K562 (cell line): ENCODE data around the gene IQCN. TPM values are rescaled to one million over a fixed set of nuclear protein-coding genes. Genes with fewer than 3 reads are reported as not detected.

Experiments used
- CSDE1 ChIP-seq, 2 experiments: fragments of 450-650 bp; IDR thresholded peaks; 2 replicates each; pipeline ENCODE4 v1.6.1; 2016; ENCODE audit warnings: mild to moderate bottlenecking in 1 of 2
- CUX1 ChIP-seq: fragments of 200-800 bp; sonication (Bioruptor generic); IDR thresholded peaks from 2 replicates; pipeline ENCODE4 v1.6.1; 2016; ENCODE audit warnings: missing genetic modification characterization, missing compliant biosample characterization
- JUND ChIP-seq, 2 experiments: IDR thresholded peaks; 2 replicates in 1 of 2; 3 replicates in 1 of 2; pipeline ENCODE4 v1.6.1; 2011; ENCODE audit warnings: borderline replicate concordance in 2 of 2, low read depth in 2 of 2, low read length in 2 of 2, improper control_type of control experiment in 1 of 2, missing biosample characterization in 1 of 2, missing genetic modification characterization in 1 of 2, missing genetic modification reagents in 1 of 2
- NFRKB ChIP-seq: fragments of 450-650 bp; IDR thresholded peaks from 2 replicates; pipeline ENCODE4 v1.6.1; 2016; ENCODE audit warnings: low read depth
- PPARD ChIP-seq: fragments of 250-450 bp; sonication (Bioruptor Pico); IDR thresholded peaks from 2 replicates; pipeline ENCODE4 v1.8.0; 2022; ENCODE audit warnings: inconsistent platforms, mild to moderate bottlenecking, moderate library complexity
- ZBTB40 ChIP-seq, 2 experiments: fragments of 450-650 bp in 1 of 2; sonication (generic) in 1 of 2; formaldehyde crosslinking in 1 of 2; IDR thresholded peaks; 2 replicates each; pipeline versions ENCODE4 v1.7.1 to v1.9.0; 2016 to 2022; ENCODE audit warnings: inconsistent platforms in 1 of 2, mild to moderate bottlenecking in 1 of 2, missing genetic modification reagents in 1 of 2
- ZNF174 ChIP-seq: fragments of 250-450 bp; sonication (Bioruptor Pico); IDR thresholded peaks from 2 replicates; pipeline ENCODE4 v1.4.0; 2020; ENCODE audit warnings: mild to moderate bottlenecking
- ZNF384 ChIP-seq: IDR thresholded peaks from 2 replicates; pipeline ENCODE4 v1.6.1; 2012; ENCODE audit warnings: low read depth, low read length, improper control_type of control experiment
- polyA plus RNA-seq, 8 experiments: library from polyadenylated mRNA; depleted of rRNA in 4 of 8; stranded (reverse) in 5 of 8; unstranded in 3 of 8; fragments of >200 nt; fragmentation: Nextera tagmentation in 2 of 8; fragmentation: Illumina TruSeq in 1 of 8; extraction: Ambion mirVana in 2 of 8; extraction: Trizol in 1 of 8; gene quantifications; 2 replicates each; pipeline versions ENCODE4 v1.2.1 to v1.2.3, GENCODE V29; 2011 to 2014; ENCODE audit warnings: inconsistent platforms in 1 of 8, missing spikeins in 1 of 8
- total RNA-seq, 7 experiments: library from RNA; depleted of rRNA in 6 of 7; stranded (reverse); fragments of >200 nt in 6 of 7; fragmentation: Illumina TruSeq in 2 of 7; extraction: Trizol in 2 of 7; gene quantifications; 2 replicates each; pipeline versions ENCODE4 v1.2.1 to v1.2.3, GENCODE V29; 2011 to 2021; ENCODE audit warnings: low replicate concordance in 1 of 7
- TF ChIP-seq, protein P1 (sequence below): sonication (generic); formaldehyde crosslinking; IDR thresholded peaks from 2 replicates; pipeline ENCODE4 v1.8.1; 2022; ENCODE audit warnings: missing genetic modification reagents

IQCN gene
- total and polyA plus RNA-seq, 9 of the 15 experiments (the other 6 are each of a cell fraction or from before 2014, with no cell fraction given): 0.01 to 0.07 (median 0.04) TPM; not detected in 3

DNA sequence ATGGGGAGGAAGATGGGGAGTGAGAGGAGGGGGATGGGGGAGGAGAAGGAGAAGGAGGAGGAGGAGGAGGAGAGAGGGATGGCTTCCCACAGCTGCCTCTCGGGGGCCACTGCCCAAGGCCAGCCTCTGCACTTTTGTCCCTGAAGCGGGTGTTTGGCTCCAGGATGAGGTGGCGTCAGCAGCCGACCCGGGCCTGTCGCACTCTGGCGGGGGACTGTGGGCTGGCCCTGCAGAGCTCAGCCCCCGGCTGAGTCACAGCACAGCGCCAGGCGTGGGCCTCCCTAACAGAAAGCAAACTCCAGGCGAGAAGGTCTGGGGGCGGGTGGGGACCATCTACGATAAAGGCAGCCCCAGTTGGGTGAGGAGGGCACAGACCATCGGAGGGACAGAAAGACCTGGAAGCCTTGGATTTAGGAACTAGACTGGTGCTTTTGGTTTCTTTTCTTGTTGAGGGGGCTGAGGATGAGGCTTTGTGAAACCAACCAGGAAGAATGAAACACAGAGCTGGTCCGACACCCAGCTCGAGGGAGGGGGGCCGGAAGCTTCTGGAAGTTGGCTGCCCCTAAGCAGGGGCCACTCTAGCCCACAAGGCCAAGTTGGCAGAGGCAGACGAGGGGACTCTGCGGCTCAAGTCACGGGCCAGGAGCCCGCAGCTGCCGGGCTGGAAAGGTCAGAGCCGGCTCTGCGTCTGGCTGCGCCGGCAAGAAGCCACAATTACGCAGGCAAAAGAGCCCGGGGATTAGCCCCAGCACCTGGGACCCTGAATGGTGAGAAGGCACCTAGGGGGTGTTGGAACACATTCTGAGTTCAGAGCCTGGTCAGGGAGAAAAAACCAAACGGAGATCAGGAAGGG lies 30.4 kb upstream of the IQCN start (continued):
- no peak; the same call in 1 of the 2 replicates for TF ChIP-seq ZBTB40 (IDR thresholded peaks at IDR 0.05)
- TF ChIP-seq ZBTB40 (CRISPR knock-in tag; IDR thresholded peaks at IDR 0.05): no peak
- TF ChIP-seq ZNF384: no peak
- TF ChIP-seq ZNF174: no peak
- TF ChIP-seq NFRKB: peak; percentile 63; the same call in 1 of the 2 replicates
- TF ChIP-seq, protein P1, sequence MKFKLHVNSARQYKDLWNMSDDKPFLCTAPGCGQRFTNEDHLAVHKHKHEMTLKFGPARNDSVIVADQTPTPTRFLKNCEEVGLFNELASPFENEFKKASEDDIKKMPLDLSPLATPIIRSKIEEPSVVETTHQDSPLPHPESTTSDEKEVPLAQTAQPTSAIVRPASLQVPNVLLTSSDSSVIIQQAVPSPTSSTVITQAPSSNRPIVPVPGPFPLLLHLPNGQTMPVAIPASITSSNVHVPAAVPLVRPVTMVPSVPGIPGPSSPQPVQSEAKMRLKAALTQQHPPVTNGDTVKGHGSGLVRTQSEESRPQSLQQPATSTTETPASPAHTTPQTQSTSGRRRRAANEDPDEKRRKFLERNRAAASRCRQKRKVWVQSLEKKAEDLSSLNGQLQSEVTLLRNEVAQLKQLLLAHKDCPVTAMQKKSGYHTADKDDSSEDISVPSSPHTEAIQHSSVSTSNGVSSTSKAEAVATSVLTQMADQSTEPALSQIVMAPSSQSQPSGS (CRISPR knock-in tag): no peak
- TF ChIP-seq CUX1 (CRISPR knock-in tag): peak; percentile 75; the same call in 1 of the 2 replicates
- TF ChIP-seq PPARD (CRISPR knock-in tag): no peak
- TF ChIP-seq CSDE1 (IDR thresholded peaks at IDR 0.05): no peak
- peak; percentile 90 for TF ChIP-seq JUND (IDR thresholded peaks at IDR 0.05; ENCODE audit: borderline replicate concordance, low read depth, low read length)
- no peak for TF ChIP-seq JUND (tag; IDR thresholded peaks at IDR 0.05; ENCODE audit: borderline replicate concordance, low read depth, low read length)
